ENCODE results near the gene RGS9. TPM values are rescaled to one million over a fixed set of nuclear protein-coding genes. Genes with fewer than 3 reads are reported as not detected.

Gene RGS9
- total RNA-seq, 2 experiments from 2014 or later, result 13.7 to 26.4 TPM

GRCh38 chr17:65261152-65261551 is 124.0 kb downstream of the RGS9 start:
- Histone ChIP-seq H4K20me1 (ENCODE audit: insufficient read depth, low read length) (no peaks in the 10 kb centered on the region), H3K4me3 (ENCODE audit: low read depth, low read length, poor library complexity, severe bottlenecking) (no peak overlapping the region), H3K4me2 (ENCODE audit: low read length) (no peak overlapping the region), H3K4me1 (ENCODE audit: insufficient read depth, low read length, poor library complexity, severe bottlenecking) (no peaks in the 10 kb centered on the region), H3K9me3 (ENCODE audit: low read length) (no peaks in the 10 kb centered on the region), H3K27ac (ENCODE audit: low read depth, low read length, poor library complexity, severe bottlenecking) (no peak overlapping the region), H2AFZ (ENCODE audit: low read length) (no peak overlapping the region), H3K36me3 (ENCODE audit: insufficient read depth, low read length) (no peaks in the 10 kb centered on the region), H3K79me2 (ENCODE audit: insufficient read depth, low read depth, low read length) (no peaks in the 10 kb centered on the region), H3K9me2 (ENCODE audit: insufficient read depth, low read length) (no peaks in the 10 kb centered on the region)
- POLR2A ChIA-PET, result no interaction called here
- CTCF ChIA-PET (ENCODE audit: unreplicated experiment), result no interaction called here
- no TSS peak for BruUV-seq (replicated peaks)
- TF ChIP-seq CTCF (conservative IDR thresholded peaks at IDR 0.05; ENCODE audit: low read length), result no peak
- TF ChIP-seq EZH2phosphoT487 (IDR thresholded peaks at IDR 0.05; ENCODE audit: borderline replicate concordance, low read depth, low read length), result no peak
- intact Hi-C loops (cut with micrococcal nuclease; ENCODE audit: unreplicated experiment), result no loop called here
- DNase-seq (ENCODE audit: low spot score), result no peak

- Histone ChIP-seq H3K79me2 (ENCODE audit: insufficient read depth, low read depth, low read length) (no peaks in the 10 kb centered on the region), H3K4me3 (ENCODE audit: low read depth, low read length, poor library complexity, severe bottlenecking) (no peak overlapping the region), H3K9me3 (ENCODE audit: low read length) (no peaks in the 10 kb centered on the region), H3K4me1 (ENCODE audit: insufficient read depth, low read length, poor library complexity, severe bottlenecking) (no peaks in the 10 kb centered on the region), H2AFZ (ENCODE audit: low read length) (no peak overlapping the region), H3K27ac (ENCODE audit: low read depth, low read length, poor library complexity, severe bottlenecking) (no peak overlapping the region), H3K36me3 (ENCODE audit: insufficient read depth, low read length) (no peaks in the 10 kb centered on the region), H3K4me2 (ENCODE audit: low read length) (no peak overlapping the region), H4K20me1 (ENCODE audit: insufficient read depth, low read length) (no peaks in the 10 kb centered on the region), H3K9me2 (ENCODE audit: insufficient read depth, low read length) (no peaks in the 10 kb centered on the region)
- CTCF ChIA-PET (ENCODE audit: unreplicated experiment), result no interaction called here
- intact Hi-C loops (cut with micrococcal nuclease; ENCODE audit: unreplicated experiment), result no loop called here
- BruUV-seq (replicated peaks), result no TSS peak
- TF ChIP-seq CTCF (conservative IDR thresholded peaks at IDR 0.05; ENCODE audit: low read length) (no peak), EZH2phosphoT487 (IDR thresholded peaks at IDR 0.05; ENCODE audit: borderline replicate concordance, low read depth, low read length) (no peak)
- POLR2A ChIA-PET, result no interaction called here
- DNase-seq (ENCODE audit: low spot score), result no peak
Observed at GRCh38 chr17:65261682-65262636, 124.8 kb downstream of the RGS9 start.

- no peak overlapping the region for H3K4me2 ChIP-seq (ENCODE audit: low read length)
Observed at GRCh38 chr17:65265276-65265675, 128.1 kb downstream of the RGS9 start.

More at GRCh38 chr17:65265276-65265675, 128.1 kb downstream of the RGS9 start:
- TF ChIP-seq CTCF (conservative IDR thresholded peaks at IDR 0.05; ENCODE audit: low read length), result no peak
- no peak for TF ChIP-seq EZH2phosphoT487 (IDR thresholded peaks at IDR 0.05; ENCODE audit: borderline replicate concordance, low read depth, low read length)
- Histone ChIP-seq H3K36me3 (ENCODE audit: insufficient read depth, low read length) (no peaks in the 10 kb centered on the region), H3K27ac (ENCODE audit: low read depth, low read length, poor library complexity, severe bottlenecking) (no peak overlapping the region), H2AFZ (ENCODE audit: low read length) (no peak overlapping the region), H3K4me3 (ENCODE audit: low read depth, low read length, poor library complexity, severe bottlenecking) (no peak overlapping the region), H3K79me2 (ENCODE audit: insufficient read depth, low read depth, low read length) (no peaks in the 10 kb centered on the region), H4K20me1 (ENCODE audit: insufficient read depth, low read length) (no peaks in the 10 kb centered on the region), H3K9me2 (ENCODE audit: insufficient read depth, low read length) (no peaks in the 10 kb centered on the region), H3K4me1 (ENCODE audit: insufficient read depth, low read length, poor library complexity, severe bottlenecking) (no peaks in the 10 kb centered on the region), H3K9me3 (ENCODE audit: low read length) (no peaks in the 10 kb centered on the region)
- ChIA-PET CTCF (ENCODE audit: unreplicated experiment) (no interaction called here), POLR2A (no interaction called here)
- intact Hi-C loops (cut with micrococcal nuclease; ENCODE audit: unreplicated experiment), result no loop called here
- no peak for DNase-seq (ENCODE audit: low spot score)
- BruUV-seq (replicated peaks), result no TSS peak

Data from OCI-LY7 (cell line).